GM18502 (cell line): ENCODE results near the gene SYNE2.
"Not testable (repeated sequence)": the region's sequence is repeated elsewhere in the genome, so short reads cannot be mapped to it uniquely, and the experiment has no call there.

Source experiments
- ATAC-seq: cut with Tn5 transposase; IDR thresholded peaks from one replicate; pipeline ENCODE4 v1.9.1; 2021; ENCODE audit warnings: mild to moderate bottlenecking; ENCODE audit not compliant: unreplicated experiment, poor library complexity

The SYNE2 gene, protein sequence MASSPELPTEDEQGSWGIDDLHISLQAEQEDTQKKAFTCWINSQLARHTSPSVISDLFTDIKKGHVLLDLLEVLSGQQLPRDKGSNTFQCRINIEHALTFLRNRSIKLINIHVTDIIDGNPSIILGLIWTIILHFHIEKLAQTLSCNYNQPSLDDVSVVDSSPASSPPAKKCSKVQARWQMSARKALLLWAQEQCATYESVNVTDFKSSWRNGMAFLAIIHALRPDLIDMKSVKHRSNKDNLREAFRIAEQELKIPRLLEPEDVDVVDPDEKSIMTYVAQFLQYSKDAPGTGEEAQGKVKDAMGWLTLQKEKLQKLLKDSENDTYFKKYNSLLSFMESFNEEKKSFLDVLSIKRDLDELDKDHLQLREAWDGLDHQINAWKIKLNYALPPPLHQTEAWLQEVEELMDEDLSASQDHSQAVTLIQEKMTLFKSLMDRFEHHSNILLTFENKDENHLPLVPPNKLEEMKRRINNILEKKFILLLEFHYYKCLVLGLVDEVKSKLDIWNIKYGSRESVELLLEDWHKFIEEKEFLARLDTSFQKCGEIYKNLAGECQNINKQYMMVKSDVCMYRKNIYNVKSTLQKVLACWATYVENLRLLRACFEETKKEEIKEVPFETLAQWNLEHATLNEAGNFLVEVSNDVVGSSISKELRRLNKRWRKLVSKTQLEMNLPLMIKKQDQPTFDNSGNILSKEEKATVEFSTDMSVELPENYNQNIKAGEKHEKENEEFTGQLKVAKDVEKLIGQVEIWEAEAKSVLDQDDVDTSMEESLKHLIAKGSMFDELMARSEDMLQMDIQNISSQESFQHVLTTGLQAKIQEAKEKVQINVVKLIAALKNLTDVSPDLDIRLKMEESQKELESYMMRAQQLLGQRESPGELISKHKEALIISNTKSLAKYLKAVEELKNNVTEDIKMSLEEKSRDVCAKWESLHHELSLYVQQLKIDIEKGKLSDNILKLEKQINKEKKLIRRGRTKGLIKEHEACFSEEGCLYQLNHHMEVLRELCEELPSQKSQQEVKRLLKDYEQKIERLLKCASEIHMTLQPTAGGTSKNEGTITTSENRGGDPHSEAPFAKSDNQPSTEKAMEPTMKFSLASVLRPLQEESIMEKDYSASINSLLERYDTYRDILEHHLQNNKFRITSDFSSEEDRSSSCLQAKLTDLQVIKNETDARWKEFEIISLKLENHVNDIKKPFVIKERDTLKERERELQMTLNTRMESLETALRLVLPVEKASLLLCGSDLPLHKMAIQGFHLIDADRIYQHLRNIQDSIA (N-terminal part only)

DNA sequence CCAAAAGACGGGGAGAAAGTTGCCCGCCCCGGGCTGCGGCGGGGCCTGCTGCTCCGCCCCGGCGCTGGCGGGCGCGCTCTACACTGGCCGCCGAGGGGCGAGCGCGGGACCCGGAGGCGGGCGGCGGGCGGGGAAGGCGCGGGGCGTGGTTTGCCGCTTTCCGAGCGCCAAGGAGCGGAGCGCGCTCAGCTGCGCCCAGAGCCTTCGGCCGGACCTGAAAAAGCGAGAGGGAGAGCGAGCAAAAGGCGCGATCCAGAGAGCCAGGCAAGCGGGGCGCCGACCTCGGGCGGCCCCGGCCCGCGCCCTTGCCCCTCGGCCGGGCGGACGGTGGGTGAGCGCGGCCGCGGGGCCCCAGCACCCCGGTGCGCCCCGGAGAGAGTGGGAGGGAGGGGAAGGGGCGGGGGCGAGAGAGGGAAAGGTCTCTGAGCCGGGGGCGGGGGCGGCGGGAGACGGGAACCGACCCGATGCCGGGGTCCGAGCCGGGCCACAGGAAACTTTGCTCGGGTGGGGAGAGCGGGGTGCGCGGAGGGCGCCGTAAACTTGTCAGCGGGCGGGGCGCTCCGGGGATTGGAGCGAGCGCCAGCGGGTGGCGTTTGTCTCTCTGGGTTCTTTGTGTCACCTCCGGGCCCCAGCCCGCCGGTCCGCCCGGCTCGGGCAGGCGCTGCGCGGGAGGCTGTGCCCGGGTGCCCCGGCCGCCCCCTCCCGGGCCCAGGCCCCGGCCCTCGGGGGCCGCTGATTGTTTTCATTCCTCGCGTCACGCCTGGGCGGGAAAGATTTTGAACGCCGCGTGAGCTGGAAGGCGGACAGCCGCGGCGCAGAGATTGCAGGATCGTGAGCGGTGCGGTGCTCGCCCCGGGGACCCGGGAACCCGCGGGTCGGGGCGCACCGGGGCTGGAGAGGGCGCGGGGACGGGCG is at the start of gene SYNE2:
SYNE2 (plus strand) TSS at position 188 of the 915 bp plus-strand sequence. CDS start 56,145 bp downstream, outside the sequence.
- ATAC-seq = peak; percentile 87

DNA sequence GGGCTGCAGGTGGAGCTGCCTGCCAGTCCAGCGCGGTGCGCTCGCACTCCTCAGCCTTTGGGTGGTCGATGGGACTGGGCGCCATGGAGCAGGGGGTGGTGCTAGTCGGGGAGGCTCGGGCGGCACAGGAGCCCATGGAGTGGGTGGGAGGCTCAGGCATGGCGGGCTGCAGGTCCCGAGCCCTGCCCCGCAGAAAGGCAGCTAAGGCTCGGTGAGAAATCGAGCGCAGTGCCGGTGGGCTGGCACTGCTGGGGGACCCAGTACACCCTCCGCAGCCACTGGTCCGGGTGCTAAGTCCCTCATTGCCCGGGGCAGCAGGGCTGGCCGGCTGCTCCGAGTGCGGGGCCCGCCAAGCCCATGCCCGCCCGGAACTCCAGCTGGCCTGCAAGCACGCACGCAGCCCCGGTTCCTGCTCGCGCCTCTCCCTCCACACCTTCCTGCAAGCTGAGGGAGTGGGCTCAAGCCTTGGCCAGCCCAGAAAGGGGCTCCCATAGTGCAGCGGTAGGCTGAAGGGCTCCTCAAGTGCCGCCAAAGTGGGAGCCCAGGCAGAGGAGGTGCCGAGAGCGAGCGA is 49.5 kb upstream of the SYNE2 start:
- not testable (repeated sequence) for ATAC-seq

DNA sequence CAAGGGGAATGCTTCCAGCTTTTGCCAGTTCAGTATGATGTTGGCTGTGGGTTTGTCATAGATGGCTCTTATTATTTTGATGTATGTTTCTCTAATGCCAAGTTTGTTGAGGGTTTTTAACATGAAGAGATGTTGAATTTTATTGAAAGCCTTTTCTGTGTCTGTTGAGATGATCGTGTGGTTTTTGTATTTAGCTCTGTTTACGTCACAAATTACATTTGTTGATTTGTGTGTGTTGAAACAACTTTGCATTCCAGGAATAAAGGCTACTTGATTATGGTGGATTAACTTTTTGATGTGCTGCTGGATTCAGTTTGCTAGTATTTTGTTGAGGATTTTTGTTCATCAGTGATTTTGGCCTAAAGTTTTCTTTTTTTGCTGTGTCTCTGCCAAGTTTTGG is 46.7 kb upstream of the SYNE2 start:
- not testable (repeated sequence) for ATAC-seq

DNA sequence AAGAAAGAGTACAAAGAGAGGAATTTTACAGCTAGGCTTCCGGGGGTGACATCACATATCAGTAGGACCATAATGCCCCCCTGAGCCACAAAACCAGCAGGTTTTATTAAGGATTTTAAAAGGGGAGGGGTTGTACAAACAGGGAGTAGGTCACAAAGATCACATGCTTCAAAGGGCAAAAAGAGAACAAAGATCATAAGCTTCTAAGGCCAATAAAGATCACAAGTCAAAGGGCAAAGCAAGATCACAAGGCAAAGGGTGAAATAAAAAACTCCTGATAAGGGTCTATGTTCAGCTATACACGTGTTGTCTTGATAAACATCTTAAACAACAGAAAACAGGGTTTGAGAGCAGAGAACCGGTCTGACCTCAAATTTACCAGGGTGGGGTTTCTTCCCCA is 41.1 kb upstream of the SYNE2 start:
- ATAC-seq = not testable (repeated sequence)

DNA sequence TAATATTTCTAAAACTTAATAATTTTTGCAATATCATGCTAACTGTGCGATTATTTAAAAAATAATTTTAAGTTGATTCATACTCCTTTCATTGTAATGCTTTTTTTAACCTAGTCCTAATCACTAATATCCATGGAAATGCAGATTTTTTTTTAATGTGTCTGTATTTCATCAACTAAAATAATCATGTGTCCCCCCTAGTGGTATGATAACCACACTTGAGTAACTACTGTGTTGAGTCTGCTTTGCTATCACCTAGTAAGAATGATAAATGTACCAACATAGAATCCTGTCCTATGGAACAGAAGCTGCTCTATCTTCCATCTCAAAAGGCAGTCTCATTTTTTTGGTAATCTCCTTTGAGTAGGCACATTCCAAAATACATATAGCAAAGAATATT is 19.1 kb upstream of the SYNE2 start:
- ATAC-seq = no peak

DNA sequence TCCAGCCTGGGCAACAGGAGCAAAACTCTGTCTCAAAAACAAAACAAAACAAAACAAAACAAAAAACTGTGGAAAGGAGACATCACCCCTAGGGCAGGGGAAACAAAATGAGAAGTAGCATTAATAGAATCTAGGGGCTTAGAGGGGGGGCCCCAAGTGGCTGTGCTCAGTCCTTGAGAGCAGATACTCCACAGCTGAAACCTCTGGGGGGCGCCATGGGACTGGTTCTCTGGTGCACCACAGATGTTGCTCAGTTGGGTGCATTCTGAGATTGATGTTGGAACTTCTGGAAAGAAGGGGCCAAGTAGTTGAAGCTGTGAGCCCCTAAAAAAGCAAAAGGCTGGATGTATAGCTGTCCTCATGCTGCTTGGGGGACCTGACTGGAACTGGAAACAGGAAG is 11.8 kb upstream of the SYNE2 start:
- ATAC-seq = no peak

DNA sequence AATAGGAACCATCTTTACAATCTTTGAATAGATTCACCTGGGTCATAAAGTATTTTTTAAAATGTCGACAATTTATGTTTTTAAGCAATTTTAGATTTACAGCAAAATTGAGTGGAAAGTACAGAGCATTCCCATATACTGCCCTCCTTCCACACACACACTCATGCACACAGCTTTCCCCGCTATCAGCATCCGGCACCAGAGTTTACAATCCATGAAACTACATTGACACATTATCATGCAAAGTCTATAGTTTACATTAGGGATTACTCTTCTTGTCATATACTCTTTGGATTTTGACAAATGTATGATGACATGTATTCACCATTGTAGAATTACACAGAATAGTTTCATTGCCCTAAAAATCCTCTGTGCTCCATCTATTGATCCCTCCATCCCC is 9.0 kb upstream of the SYNE2 start:
- ATAC-seq = no peak

DNA sequence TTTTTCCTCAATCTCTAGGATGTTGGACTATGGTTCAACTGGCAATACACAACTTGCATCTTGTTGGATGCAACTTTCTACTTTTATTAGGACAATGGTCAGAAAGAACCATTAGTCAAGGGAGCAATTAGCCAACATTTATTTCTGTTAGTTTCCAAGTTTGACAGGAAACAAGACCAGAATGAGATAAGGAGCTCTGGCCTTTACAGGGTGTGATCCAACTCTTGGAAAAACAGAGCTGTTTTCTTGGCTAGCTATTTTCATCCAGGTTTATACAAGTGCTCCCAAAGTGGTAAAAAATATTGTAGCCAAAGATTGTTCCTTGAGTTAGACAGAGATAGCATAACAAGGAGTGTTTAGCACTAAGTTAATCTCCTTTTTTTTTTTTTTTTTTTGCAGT is 3.9 kb upstream of the SYNE2 start:
- ATAC-seq = no peak

DNA sequence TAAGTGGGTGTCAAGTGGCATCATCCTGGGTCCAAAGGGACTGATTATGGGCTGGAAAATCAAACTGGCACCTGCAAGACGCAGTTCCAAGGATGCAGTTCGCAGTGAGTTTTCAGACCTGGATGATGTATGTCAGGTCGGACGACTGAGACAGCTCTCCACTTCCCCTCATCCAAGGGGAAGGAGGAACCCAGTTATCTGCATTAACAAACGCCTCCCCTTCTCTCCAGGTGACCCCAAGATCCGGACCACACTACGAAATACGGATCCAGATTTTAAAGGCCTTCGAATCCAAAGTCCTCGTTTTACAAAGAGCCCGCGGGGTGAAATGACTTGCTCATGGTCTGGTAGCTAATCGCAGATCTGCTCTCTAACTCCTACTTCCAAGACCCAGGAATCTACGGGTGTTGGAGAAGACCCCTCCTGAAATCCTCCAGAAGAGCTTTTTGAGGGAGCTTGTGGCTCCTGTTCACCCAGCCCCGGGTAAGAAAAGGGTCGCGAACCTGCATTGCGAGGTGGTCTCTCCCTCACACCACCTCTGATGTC is 460 bp upstream of the SYNE2 start:
- no peak for ATAC-seq

DNA sequence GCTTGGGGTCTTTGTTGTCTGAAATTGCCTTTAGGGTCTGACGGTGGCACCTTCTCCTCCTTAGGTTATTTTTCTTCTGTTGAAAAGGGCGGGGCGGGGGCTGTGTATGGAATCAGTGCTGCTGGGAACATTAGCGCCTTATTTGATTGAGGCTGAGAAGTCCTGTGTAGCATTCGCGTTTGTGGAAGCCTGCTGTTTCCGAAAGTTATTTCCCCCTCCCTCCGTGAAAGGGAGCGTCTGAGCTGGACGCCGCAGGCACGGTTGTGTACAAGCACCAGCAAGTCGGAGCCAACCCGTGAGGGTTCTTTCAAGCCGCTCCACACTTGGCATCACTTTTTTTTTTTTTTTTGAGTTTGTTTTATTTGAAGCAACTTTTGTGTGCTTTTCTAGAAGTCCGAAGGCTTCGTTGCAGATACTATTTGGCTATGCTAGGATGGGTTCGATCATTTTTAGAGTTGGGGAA is 1.1 kb downstream of the SYNE2 start:
- ATAC-seq = peak; percentile 39

DNA sequence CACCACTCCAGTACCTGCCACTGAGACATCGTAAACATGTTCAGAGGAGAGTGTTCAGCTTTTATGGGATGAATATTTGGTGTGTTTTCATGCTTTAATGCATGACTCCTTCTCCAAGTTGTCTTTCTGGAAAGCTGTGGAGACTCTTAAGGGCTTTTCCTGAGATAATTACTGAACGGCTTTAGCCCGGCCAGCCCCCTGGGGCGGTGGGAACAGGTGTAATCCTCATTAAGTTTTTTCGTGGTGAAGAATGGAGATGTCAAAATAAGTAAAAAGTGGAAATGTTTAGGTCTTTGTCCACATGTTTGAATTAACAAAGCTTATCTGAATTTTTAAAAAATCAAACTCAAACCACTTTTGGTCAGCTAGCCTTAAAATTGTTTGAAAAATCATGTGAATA is 1.5 kb downstream of the SYNE2 start:
- no peak for ATAC-seq

DNA sequence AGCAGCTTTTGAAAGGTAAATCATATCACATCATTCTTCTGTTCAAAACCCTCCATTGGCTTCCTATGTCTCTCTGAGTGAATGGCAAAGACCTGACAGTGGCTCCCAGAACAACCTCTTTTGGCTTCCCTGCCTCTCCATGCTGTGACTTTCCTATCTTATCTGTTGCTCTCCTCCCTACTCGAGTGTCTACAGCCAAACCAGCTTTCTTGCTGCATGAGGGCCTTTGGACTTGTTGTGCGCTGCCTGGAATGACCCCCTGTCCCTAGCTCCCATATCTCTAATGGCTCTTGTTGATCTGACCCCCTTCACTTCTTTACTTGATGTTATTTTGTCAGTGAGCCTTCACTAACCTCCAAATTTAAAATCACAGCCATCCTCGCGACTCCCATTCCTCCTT is 2.5 kb downstream of the SYNE2 start:
- no peak for ATAC-seq

DNA sequence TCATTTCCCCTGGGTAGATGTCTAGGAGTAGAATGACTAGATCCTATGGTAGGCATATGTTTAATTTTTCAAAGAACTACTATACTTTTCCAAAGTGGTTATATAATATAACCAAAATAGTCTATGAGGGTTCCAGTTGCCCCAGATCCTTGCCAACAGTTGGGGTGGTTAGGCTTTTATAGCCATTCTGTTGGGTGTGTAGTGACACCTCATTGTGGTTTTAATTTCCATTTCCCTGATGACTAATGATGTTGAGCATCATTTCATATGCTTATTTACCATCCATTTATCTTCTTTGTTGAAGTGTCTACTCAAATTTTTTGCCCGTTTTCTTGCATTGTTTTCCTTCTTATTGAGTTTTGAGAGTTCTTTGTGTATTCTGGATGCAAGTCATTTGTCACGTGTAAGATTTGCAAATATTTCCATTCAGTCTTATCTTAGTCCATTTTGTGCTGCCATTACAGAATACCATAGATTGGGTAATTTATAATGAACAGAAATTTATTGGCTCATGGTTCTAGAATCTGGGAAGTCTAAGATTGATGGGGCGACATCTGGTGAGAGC is 4.7 kb downstream of the SYNE2 start:
- no peak for ATAC-seq

DNA sequence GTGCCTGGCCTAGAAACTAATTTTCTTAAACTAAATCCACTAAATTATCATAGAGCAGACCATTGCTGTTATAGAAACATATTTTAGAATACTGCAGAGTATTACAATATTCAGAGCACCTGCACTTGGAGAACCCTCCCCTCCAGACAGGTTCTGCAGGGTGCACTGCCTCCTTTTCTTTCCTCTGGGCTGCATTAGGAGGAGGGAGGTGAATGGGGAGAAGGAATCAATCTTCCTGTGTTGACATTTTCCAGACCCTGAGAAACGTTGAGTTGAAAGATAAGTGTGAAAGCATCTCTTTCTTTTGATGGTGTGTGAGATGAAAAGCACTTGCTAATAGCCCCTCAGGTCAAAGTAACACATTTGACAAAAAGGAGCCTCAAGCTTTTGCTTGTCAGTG is 7.3 kb downstream of the SYNE2 start:
- ATAC-seq = no peak

DNA sequence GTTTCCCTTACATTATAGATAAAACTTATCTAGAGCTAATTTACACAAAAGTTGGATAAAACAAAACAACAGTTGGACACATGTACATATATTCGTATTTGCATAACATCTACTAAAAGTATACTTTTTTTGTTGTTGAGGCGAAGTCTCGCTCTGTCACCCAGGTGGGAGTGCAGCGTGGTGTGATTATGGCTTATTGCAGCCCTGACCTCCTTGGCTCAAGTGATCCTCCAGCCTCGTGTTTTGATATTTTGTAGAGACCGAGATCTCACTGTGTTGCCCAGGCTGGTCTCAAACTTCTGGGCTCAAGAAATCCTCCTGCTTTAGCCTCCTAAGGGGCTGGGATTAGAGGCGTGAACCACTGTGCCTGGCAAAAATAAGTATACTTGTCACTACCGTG is 9.4 kb downstream of the SYNE2 start:
- no peak for ATAC-seq

DNA sequence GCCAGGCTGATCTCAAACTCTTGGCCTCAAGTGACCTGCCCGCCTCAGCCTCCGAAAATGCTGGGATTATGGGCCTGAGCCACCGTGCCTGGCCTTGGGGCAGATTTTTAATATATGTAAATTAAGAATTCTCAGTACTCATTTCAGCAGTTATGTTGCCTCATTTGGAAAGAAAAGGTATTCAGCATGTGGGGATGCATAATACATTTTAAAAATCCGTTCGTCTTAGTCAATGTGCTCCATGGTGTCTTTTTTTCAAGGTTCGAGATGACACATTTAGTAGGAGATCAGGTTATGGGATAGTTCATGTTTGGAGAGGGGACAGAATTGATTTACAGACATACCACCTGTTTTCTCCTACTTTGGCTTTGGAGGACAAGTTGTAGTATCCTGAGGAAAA is 10.2 kb downstream of the SYNE2 start:
- ATAC-seq = no peak

DNA sequence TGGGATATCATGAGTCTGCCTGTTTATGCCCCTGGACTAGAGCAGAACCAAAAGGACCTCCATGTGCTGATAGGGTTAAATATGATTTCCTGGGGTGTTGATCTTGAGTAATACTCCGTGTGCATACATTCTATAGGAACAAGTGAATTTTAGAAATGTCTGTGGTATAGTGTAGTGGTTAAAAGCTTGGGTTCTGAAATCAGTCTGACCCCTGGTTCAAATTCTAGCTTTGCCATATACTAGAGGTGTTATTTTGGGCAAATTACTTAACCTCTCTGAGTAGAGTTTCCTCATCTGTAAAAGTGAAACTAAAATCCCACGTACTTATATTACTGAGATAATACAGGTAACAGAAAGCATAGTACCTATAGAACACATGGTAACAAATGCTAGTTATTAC is 12.0 kb downstream of the SYNE2 start:
- ATAC-seq = peak; percentile 49
